Neural cell (in vitro differentiated cells): ENCODE data around the gene FLII. TPM values are rescaled to one million over a fixed set of nuclear protein-coding genes. Genes with fewer than 3 reads are reported as not detected.

Experiments used
- H2AFZ ChIP-seq: fragments of 200-600, 300-800 bp; sonication (generic), shearing (Covaris generic); 2 replicates; pipeline ENCODE4 v1.6.0; 2014; ENCODE audit warnings: low read depth, mild to moderate bottlenecking, antibody characterized with exemption, low read length, moderate library complexity
- H3F3A ChIP-seq: fragments of 200-600 bp; shearing (Covaris generic); 2 replicates; pipeline ENCODE4 v1.6.1; 2016; ENCODE audit warnings: mild to moderate bottlenecking, moderate library complexity, mixed read lengths, antibody characterized with exemption, low read length; ENCODE audit not compliant: insufficient read depth, poor library complexity, severe bottlenecking
- H3K27ac ChIP-seq: fragments of 200-600, 300-800 bp; sonication (generic), shearing (Covaris generic); 2 replicates; pipeline ENCODE4 v1.5.1; 2014; ENCODE audit warnings: mild to moderate bottlenecking, low read length, moderate library complexity
- H3K27me3 ChIP-seq: fragments of 300-800, 200-600 bp; sonication (generic), shearing (Covaris generic); 2 replicates; pipeline ENCODE4 v1.6.0; 2014; ENCODE audit warnings: mild to moderate bottlenecking, low read depth, low read length, moderate library complexity; ENCODE audit not compliant: insufficient read depth
- H3K36me3 ChIP-seq: fragments of 300-800, 200-600 bp; sonication (generic), shearing (Covaris generic); 2 replicates; pipeline ENCODE4 v1.5.1; 2014; ENCODE audit warnings: mild to moderate bottlenecking, antibody characterized with exemption, low read length, moderate library complexity; ENCODE audit not compliant: insufficient read depth
- H3K4me2 ChIP-seq: fragments of 300-800, 200-600 bp; sonication (generic), shearing (Covaris generic); 2 replicates; pipeline ENCODE4 v1.6.0; 2014; ENCODE audit warnings: mild to moderate bottlenecking, low read length
- H3K4me3 ChIP-seq: fragments of 300-800, 200-600 bp; sonication (generic), shearing (Covaris generic); 2 replicates; pipeline ENCODE4 v1.5.1; 2014; ENCODE audit warnings: mild to moderate bottlenecking, low read length, moderate library complexity
- H3K79me2 ChIP-seq: fragments of 200-600 bp; shearing (Covaris generic); replicated peaks from 2 replicates; pipeline ENCODE4 v1.6.0; 2014; ENCODE audit warnings: mild to moderate bottlenecking, low read length, moderate library complexity; ENCODE audit not compliant: insufficient read depth
- H3K9ac ChIP-seq: fragments of 300-800, 200-600 bp; sonication (generic), shearing (Covaris generic); 2 replicates; pipeline ENCODE4 v1.6.1; 2016; ENCODE audit warnings: mild to moderate bottlenecking, low read length, mixed read lengths
- H3K9me2 ChIP-seq: fragments of 200-600 bp; shearing (Covaris generic); 2 replicates; pipeline ENCODE4 v1.6.1; 2016; ENCODE audit warnings: mild to moderate bottlenecking, low read length, mixed read lengths; ENCODE audit not compliant: insufficient read depth
- H3K9me3 ChIP-seq: fragments of 200-600, 300-800 bp; sonication (generic), shearing (Covaris generic); 2 replicates; pipeline ENCODE4 v1.6.1; 2016; ENCODE audit warnings: mild to moderate bottlenecking, mixed run types, low read length, moderate library complexity, mixed read lengths
- H4K20me1 ChIP-seq: fragments of 200-600 bp; shearing (Covaris generic); 2 replicates; pipeline ENCODE4 v1.6.1; 2016; ENCODE audit warnings: mild to moderate bottlenecking, mixed run types; ENCODE audit not compliant: insufficient read depth
- EP300 ChIP-seq: fragments of 450-650 bp; conservative IDR thresholded peaks from 2 replicates; pipeline ENCODE4 v1.6.1; 2014; ENCODE audit warnings: antibody characterized with exemption, mild to moderate bottlenecking, moderate library complexity; ENCODE audit not compliant: poor library complexity, severe bottlenecking
- EZH2 ChIP-seq: fragments of 200-600, 300-800 bp; shearing (Covaris generic), sonication (generic); IDR thresholded peaks from 2 replicates; pipeline ENCODE4 v1.6.1; 2014; ENCODE audit warnings: antibody characterized with exemption, low read length, borderline replicate concordance, mild to moderate bottlenecking; ENCODE audit not compliant: insufficient read depth, poor library complexity, severe bottlenecking
- MXI1 ChIP-seq: fragments of 450-650 bp; conservative IDR thresholded peaks from 2 replicates; pipeline ENCODE4 v1.6.1; 2014; ENCODE audit warnings: antibody characterized with exemption, mild to moderate bottlenecking; ENCODE audit not compliant: poor library complexity, severe bottlenecking
- POLR2AphosphoS5 ChIP-seq: IDR thresholded peaks from 2 replicates; pipeline ENCODE4 v1.6.1; 2012
- RAD21 ChIP-seq: fragments of 450-650 bp; conservative IDR thresholded peaks from 2 replicates; pipeline ENCODE4 v1.6.1; 2014; ENCODE audit warnings: antibody characterized with exemption, mild to moderate bottlenecking, moderate library complexity
- REST ChIP-seq: IDR thresholded peaks from 2 replicates; pipeline ENCODE4 v1.6.1; 2012; ENCODE audit warnings: borderline replicate concordance
- SMC3 ChIP-seq: fragments of 450-650 bp; conservative IDR thresholded peaks from 2 replicates; pipeline ENCODE4 v1.6.1; 2014; ENCODE audit warnings: antibody characterized with exemption, mild to moderate bottlenecking, moderate library complexity; ENCODE audit not compliant: poor library complexity
- TAF1 ChIP-seq: IDR thresholded peaks from 2 replicates; pipeline ENCODE4 v1.6.1; 2012; ENCODE audit warnings: low read depth
- polyA plus RNA-seq: library from polyadenylated mRNA; depleted of rRNA; stranded (reverse); fragments of >200 nt; gene quantifications from 2 replicates; pipeline ENCODE4 v1.2.3, GENCODE V29; 2014
- TF ChIP-seq, protein P1 (sequence below): fragments of 450-650 bp; IDR thresholded peaks from 2 replicates; pipeline ENCODE4 v1.5.1; 2014; ENCODE audit warnings: antibody characterized with exemption, mild to moderate bottlenecking, moderate library complexity; ENCODE audit not compliant: poor library complexity, severe bottlenecking

Gene FLII
- polyA plus RNA-seq, 1 donor from 2014 or later, result 93.0 TPM

- Histone ChIP-seq H3K4me2 (peak within 1 kb of the TSS; percentile 66), H3K27me3 (no peaks in the 10 kb centered on the region), H4K20me1 (no peaks in the 10 kb centered on the region), H2AFZ (peak within 1 kb of the TSS; percentile 81), H3K79me2 (peaks cover 31% of the 10 kb centered on the region), H3K9me2 (no peaks in the 10 kb centered on the region), H3K36me3 (no peaks in the 10 kb centered on the region), H3F3A (no peaks in the 10 kb centered on the region), H3K27ac (peak within 1 kb of the TSS; percentile 87), H3K4me3 (peak within 1 kb of the TSS; percentile 91), H3K9me3 (no peaks in the 10 kb centered on the region), H3K9ac (peak within 1 kb of the TSS; percentile 86)
- peak; percentile 75 for TF ChIP-seq TAF1
- TF ChIP-seq, protein P1, sequence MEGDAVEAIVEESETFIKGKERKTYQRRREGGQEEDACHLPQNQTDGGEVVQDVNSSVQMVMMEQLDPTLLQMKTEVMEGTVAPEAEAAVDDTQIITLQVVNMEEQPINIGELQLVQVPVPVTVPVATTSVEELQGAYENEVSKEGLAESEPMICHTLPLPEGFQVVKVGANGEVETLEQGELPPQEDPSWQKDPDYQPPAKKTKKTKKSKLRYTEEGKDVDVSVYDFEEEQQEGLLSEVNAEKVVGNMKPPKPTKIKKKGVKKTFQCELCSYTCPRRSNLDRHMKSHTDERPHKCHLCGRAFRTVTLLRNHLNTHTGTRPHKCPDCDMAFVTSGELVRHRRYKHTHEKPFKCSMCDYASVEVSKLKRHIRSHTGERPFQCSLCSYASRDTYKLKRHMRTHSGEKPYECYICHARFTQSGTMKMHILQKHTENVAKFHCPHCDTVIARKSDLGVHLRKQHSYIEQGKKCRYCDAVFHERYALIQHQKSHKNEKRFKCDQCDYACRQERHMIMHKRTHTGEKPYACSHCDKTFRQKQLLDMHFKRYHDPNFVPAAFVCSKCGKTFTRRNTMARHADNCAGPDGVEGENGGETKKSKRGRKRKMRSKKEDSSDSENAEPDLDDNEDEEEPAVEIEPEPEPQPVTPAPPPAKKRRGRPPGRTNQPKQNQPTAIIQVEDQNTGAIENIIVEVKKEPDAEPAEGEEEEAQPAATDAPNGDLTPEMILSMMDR, result peak; percentile 28
- peak; percentile 30 for TF ChIP-seq SMC3
- peak; percentile 84 for TF ChIP-seq POLR2AphosphoS5
- TF ChIP-seq REST, result peak; percentile 59
- TF ChIP-seq MXI1, result peak; percentile 60
- no peak for TF ChIP-seq EP300
- TF ChIP-seq RAD21, result peak; percentile 17
- TF ChIP-seq EZH2, result no peak
Measured at GRCh38 chr17:18260332-18261145, 2.0 kb upstream of the FLII start, which contains the start of gene MIEF2. Gene MIEF2 (plus strand): TSS chr17:18260662. CDS start chr17:18262721, 2,059 bp downstream.

DNA sequence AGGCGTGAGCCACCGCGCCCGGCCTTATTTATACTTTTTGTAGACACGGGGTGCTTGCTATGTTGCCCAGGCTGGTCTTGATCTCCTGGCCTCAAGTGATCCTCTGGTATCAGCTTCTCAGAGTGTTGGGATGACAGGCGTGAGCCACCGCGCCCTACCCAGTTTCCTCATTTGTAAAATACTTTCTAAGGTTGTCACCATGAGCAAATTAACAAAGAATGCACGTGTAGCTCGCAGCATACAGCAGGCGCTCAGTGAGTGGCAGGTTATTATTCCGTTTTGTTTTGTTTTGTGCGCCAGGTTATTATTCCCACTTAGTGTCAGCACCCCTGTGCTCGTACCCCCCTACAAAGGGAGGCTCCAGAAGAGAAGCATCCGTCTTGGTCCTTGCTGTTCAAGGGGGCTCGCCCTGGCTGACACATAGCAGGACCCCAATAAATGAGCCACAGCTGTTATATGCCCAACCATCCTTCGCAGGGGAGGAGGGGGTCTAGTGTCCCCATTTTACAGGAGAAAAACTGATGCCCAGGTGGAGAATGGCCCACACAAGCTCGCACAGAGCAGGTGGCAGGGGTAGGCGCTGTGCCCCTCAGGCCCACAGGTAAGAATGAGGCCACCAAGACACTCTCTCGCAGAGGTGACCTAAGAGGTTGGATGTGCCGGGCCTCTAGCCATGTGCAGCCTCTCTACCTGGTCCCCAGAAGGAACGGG is 1.2 kb upstream of the FLII start:
- TF ChIP-seq REST (no peak), EZH2 (no peak)
- Histone ChIP-seq H3F3A (no peaks in the 10 kb centered on the region), H4K20me1 (no peaks in the 10 kb centered on the region), H3K9me2 (no peaks in the 10 kb centered on the region), H3K9me3 (no peaks in the 10 kb centered on the region), H3K27ac (no peak overlapping the region), H2AFZ (peak overlapping the region; percentile 28), H3K4me3 (peak overlapping the region; percentile 91), H3K79me2 (peaks cover 31% of the 10 kb centered on the region), H3K9ac (peak overlapping the region; percentile 86), H3K36me3 (no peaks in the 10 kb centered on the region), H3K4me2 (no peak overlapping the region), H3K27me3 (no peaks in the 10 kb centered on the region)
